Mesenchymal stem cell (in vitro differentiated cells and primary cell): Measurements from ENCODE around the gene ALDH1B1.

Experiments used
- DNase-seq: peaks from one replicate; pipeline ENCODE4 v3.0.0-alpha.2; 2013
- H2AFZ ChIP-seq: one replicate; pipeline ENCODE4 v1.6.1; 2013; ENCODE audit warnings: low read depth, mild to moderate bottlenecking, control low read depth, inconsistent platforms, low read length, moderate library complexity
- H2AK5ac ChIP-seq: 2 replicates; pipeline ENCODE4 v1.6.1; 2013; ENCODE audit warnings: low read length, moderate library complexity, mild to moderate bottlenecking, inconsistent platforms; ENCODE audit not compliant: severe bottlenecking
- H2BK120ac ChIP-seq: one replicate; pipeline ENCODE4 v1.6.1; 2013; ENCODE audit warnings: low read depth, mild to moderate bottlenecking, inconsistent platforms, low read length, moderate library complexity
- H2BK12ac ChIP-seq, 2 experiments: one replicate each; pipeline ENCODE4 v1.6.1; 2013; ENCODE audit warnings: inconsistent platforms in 2 of 2, low read length in 2 of 2, mild to moderate bottlenecking in 2 of 2, moderate library complexity in 2 of 2, control low read depth in 1 of 2
- H2BK15ac ChIP-seq: one replicate; pipeline ENCODE4 v1.6.1; 2013; ENCODE audit warnings: mild to moderate bottlenecking, low read depth, inconsistent platforms; ENCODE audit not compliant: poor library complexity, severe bottlenecking
- H2BK5ac ChIP-seq: 2 replicates; pipeline ENCODE4 v1.6.1; 2013; ENCODE audit warnings: low read depth, mild to moderate bottlenecking, low read length, control low read depth, inconsistent platforms; ENCODE audit not compliant: poor library complexity, severe bottlenecking
- H3K14ac ChIP-seq, 2 experiments: one replicate each; pipeline ENCODE4 v1.6.1; 2013; ENCODE audit warnings: inconsistent platforms in 2 of 2, low read length in 2 of 2, control low read depth in 1 of 2, mild to moderate bottlenecking in 1 of 2, moderate library complexity in 1 of 2
- H3K18ac ChIP-seq, 2 experiments: one replicate each; pipeline ENCODE4 v1.6.1; 2013; ENCODE audit warnings: inconsistent platforms in 2 of 2, low read length in 2 of 2, control low read depth in 1 of 2, low read depth in 1 of 2, mild to moderate bottlenecking in 1 of 2
- H3K23ac ChIP-seq, 2 experiments: one replicate each; pipeline ENCODE4 v1.6.1; 2013; ENCODE audit warnings: inconsistent platforms in 2 of 2, low read length in 2 of 2, mild to moderate bottlenecking in 2 of 2, moderate library complexity in 2 of 2, control low read depth in 1 of 2
- H3K27ac ChIP-seq: 2 replicates; pipeline ENCODE4 v1.5.1; 2013; ENCODE audit warnings: mild to moderate bottlenecking, moderate library complexity, low read length, control low read depth, inconsistent platforms; ENCODE audit not compliant: poor library complexity, severe bottlenecking
- H3K27me3 ChIP-seq, 2 experiments: 2 replicates each; pipeline versions ENCODE4 v1.6.1 to v1.7.0; 2013; ENCODE audit warnings: low read length in 2 of 2, mild to moderate bottlenecking in 2 of 2, moderate library complexity in 2 of 2, control low read depth in 1 of 2, inconsistent platforms in 1 of 2; ENCODE audit not compliant: control insufficient read depth in 1 of 2, insufficient read depth in 1 of 2
- H3K36me3 ChIP-seq, 2 experiments: 2 replicates each; pipeline versions ENCODE4 v1.6.1 to v1.7.0; 2013; ENCODE audit warnings: low read length in 2 of 2, control low read depth in 1 of 2, inconsistent platforms in 1 of 2, low read depth in 1 of 2, mild to moderate bottlenecking in 1 of 2; ENCODE audit not compliant: insufficient read depth in 2 of 2, control insufficient read depth in 1 of 2
- H3K4ac ChIP-seq, 2 experiments: one replicate each; pipeline ENCODE4 v1.6.1; 2013; ENCODE audit warnings: inconsistent platforms in 2 of 2, low read length in 2 of 2, mild to moderate bottlenecking in 2 of 2, moderate library complexity in 2 of 2, control low read depth in 1 of 2, low read depth in 1 of 2
- H3K4me1 ChIP-seq: 2 replicates; pipeline ENCODE4 v1.6.1; 2013; ENCODE audit warnings: low read depth, low read length, control low read depth; ENCODE audit not compliant: control insufficient read depth, insufficient read depth
- H3K4me2 ChIP-seq: 2 replicates; pipeline ENCODE4 v1.6.1; 2013; ENCODE audit warnings: low read length, mild to moderate bottlenecking, inconsistent platforms; ENCODE audit not compliant: poor library complexity, severe bottlenecking
- H3K4me3 ChIP-seq, 2 experiments: 2 replicates each; pipeline versions ENCODE4 v1.5.1 to v1.7.0; 2013; ENCODE audit warnings: low read length in 2 of 2, mild to moderate bottlenecking in 2 of 2, control low read depth in 1 of 2, low read depth in 1 of 2; ENCODE audit not compliant: insufficient read depth in 1 of 2
- H3K79me1 ChIP-seq: replicated peaks from 2 replicates; pipeline ENCODE4 v1.6.1; 2013; ENCODE audit warnings: mild to moderate bottlenecking, control low read depth, low read length, inconsistent platforms; ENCODE audit not compliant: poor library complexity, severe bottlenecking
- H3K9ac ChIP-seq: 2 replicates; pipeline ENCODE4 v1.7.0; 2013; ENCODE audit warnings: mild to moderate bottlenecking, low read length, moderate library complexity
- H3K9me3 ChIP-seq: 2 replicates; pipeline ENCODE4 v1.7.0; 2013; ENCODE audit warnings: mild to moderate bottlenecking, low read length; ENCODE audit not compliant: control insufficient read depth
- H4K8ac ChIP-seq: one replicate; pipeline ENCODE4 v1.6.1; 2013; ENCODE audit warnings: inconsistent platforms, mild to moderate bottlenecking, low read length, moderate library complexity
- H4K91ac ChIP-seq: one replicate; pipeline ENCODE4 v1.6.1; 2013; ENCODE audit warnings: mild to moderate bottlenecking, low read length, inconsistent platforms
- WGBS: methylation state at CpG from one replicate; pipeline ENCODE4 v1.1.7; 2013; ENCODE audit warnings: mixed read lengths; 5-methylcytosine and 5-hydroxymethylcytosine counted together

The ALDH1B1 gene

GRCh38 chr9:38435521-38435920 lies 43.0 kb downstream of the ALDH1B1 start:
- DNase-seq = no peak
- H3K36me3 ChIP-seq = no peaks in the 10 kb centered on the region
- H3K14ac ChIP-seq = no peak overlapping the region
- H2AK5ac ChIP-seq = no peak overlapping the region
- no peak overlapping the region for H3K4me2 ChIP-seq
- H3K9me3 ChIP-seq = no peaks in the 10 kb centered on the region
- H3K4me3 ChIP-seq = no peak overlapping the region
- no peak overlapping the region for H3K9ac ChIP-seq
- H2BK5ac ChIP-seq = no peak overlapping the region
- no peak overlapping the region for H3K23ac ChIP-seq
- WGBS = 55% methylated on average over 2 of the region's 2 CpGs
- H3K4me1 ChIP-seq = peaks cover 6% of the 10 kb centered on the region
- no peak overlapping the region for H2BK12ac ChIP-seq
- H3K79me1 ChIP-seq = no peaks in the 10 kb centered on the region
- peaks cover 5 to 31% of the 10 kb centered on the region in 2 experiments for H3K27me3 ChIP-seq
- no peak overlapping the region for H4K91ac ChIP-seq
- no peak overlapping the region for H3K4ac ChIP-seq
- H2BK120ac ChIP-seq = no peak overlapping the region
- H3K27ac ChIP-seq = no peak overlapping the region
- H2AFZ ChIP-seq = no peak overlapping the region
- no peak overlapping the region for H4K8ac ChIP-seq
- no peak overlapping the region for H3K18ac ChIP-seq
- no peak overlapping the region for H2BK15ac ChIP-seq

GRCh38 chr9:38436708-38437107 lies 44.2 kb downstream of the ALDH1B1 start:
- Histone ChIP-seq H3K4ac (no peak overlapping the region), H2BK120ac (no peak overlapping the region), H3K79me1 (no peaks in the 10 kb centered on the region), H3K4me2 (no peak overlapping the region), H3K4me1 (peaks cover 6% of the 10 kb centered on the region), H3K9ac (no peak overlapping the region), H3K14ac (no peak overlapping the region), H2AK5ac (peak overlapping the region; percentile 89), H4K8ac (no peak overlapping the region), H4K91ac (peak overlapping the region; percentile 9), H3K27me3 (peaks cover 4 to 35% of the 10 kb centered on the region in 2 experiments), H2BK5ac (no peak overlapping the region), H3K23ac (no peak overlapping the region), H3K18ac (no peak overlapping the region), H3K4me3 (no peak overlapping the region), H3K27ac (no peak overlapping the region), H3K36me3 (no peaks in the 10 kb centered on the region), H2BK15ac (no peak overlapping the region), H3K9me3 (no peaks in the 10 kb centered on the region), H2AFZ (no peak overlapping the region), H2BK12ac (no peak overlapping the region)
- WGBS = no CpG with 5 or more reads among the region's 2 CpGs
- DNase-seq = no peak

- H3K18ac ChIP-seq = no peak overlapping the region
- H3K27ac ChIP-seq = peak overlapping the region; percentile 24
- H4K8ac ChIP-seq = no peak overlapping the region
- H2AK5ac ChIP-seq = peak overlapping the region; percentile 89
- no peaks in the 10 kb centered on the region for H3K9me3 ChIP-seq
- no peak overlapping the region for H3K23ac ChIP-seq
- no peak overlapping the region for H3K4ac ChIP-seq
- H2BK12ac ChIP-seq = no peak overlapping the region
- H3K4me2 ChIP-seq = no peak overlapping the region
- WGBS = 90% methylated on average over 11 of the region's 11 CpGs
- H3K79me1 ChIP-seq = no peaks in the 10 kb centered on the region
- peak overlapping the region; percentile 9 for H4K91ac ChIP-seq
- no peak overlapping the region for H2BK15ac ChIP-seq
- no peak overlapping the region for H3K9ac ChIP-seq
- DNase-seq = peak; percentile 19
- H3K27me3 ChIP-seq = peaks cover 3 to 33% of the 10 kb centered on the region in 2 experiments
- H3K4me3 ChIP-seq = no peak overlapping the region
- no peak overlapping the region for H2BK120ac ChIP-seq
- no peak overlapping the region for H3K14ac ChIP-seq
- H2BK5ac ChIP-seq = no peak overlapping the region
- peaks cover 6% of the 10 kb centered on the region for H3K4me1 ChIP-seq
- H2AFZ ChIP-seq = no peak overlapping the region
- no peaks in the 10 kb centered on the region for H3K36me3 ChIP-seq
These were observed 44.8 kb downstream of the ALDH1B1 start for GRCh38 chr9:38437193-38437823.

- Histone ChIP-seq H3K36me3 (no peaks in the 10 kb centered on the region), H2BK12ac (no peak overlapping the region), H3K4ac (no peak overlapping the region), H2BK15ac (no peak overlapping the region), H2BK5ac (no peak overlapping the region), H3K23ac (no peak overlapping the region), H3K18ac (no peak overlapping the region), H3K14ac (no peak overlapping the region), H3K27ac (no peak overlapping the region), H4K91ac (no peak overlapping the region), H2BK120ac (no peak overlapping the region), H3K27me3 (peaks cover 0 to 32% of the 10 kb centered on the region in 2 experiments), H3K79me1 (no peaks in the 10 kb centered on the region), H3K4me1 (peaks cover 15% of the 10 kb centered on the region), H2AFZ (no peak overlapping the region), H3K9ac (no peak overlapping the region), H3K9me3 (no peaks in the 10 kb centered on the region), H3K4me3 (no peak overlapping the region), H4K8ac (no peak overlapping the region), H2AK5ac (no peak overlapping the region), H3K4me2 (no peak overlapping the region)
- WGBS = 83% methylated on average over 3 of the region's 3 CpGs
- DNase-seq = no peak
These were observed 46.9 kb downstream of the ALDH1B1 start for GRCh38 chr9:38439291-38439915.
